Activated CD4-positive, alpha-beta T cell treated with anti-CD3 and anti-CD28 coated beads for 36 hours (primary cell): ENCODE data around the gene IGLON5. TPM values are rescaled to one million over a fixed set of nuclear protein-coding genes. Genes with fewer than 3 reads are reported as not detected.

Experiments used
- ATAC-seq: fragments of 200-7000 bp; cut with Tn5 transposase; one replicate; pipeline ENCODE4 v1.10.0; 2021; ENCODE audit warnings: mild to moderate bottlenecking, moderate library complexity
- CTCF ChIA-PET: fragments of 350-600 bp; sonication (Branson Sonifier 250); formaldehyde crosslinking; loops from one replicate; lab custom pipeline; 2021; ENCODE audit warnings: antibody characterized with exemption; lab: Charles Lee
- POLR2A ChIA-PET: fragments of 350-600 bp; sonication (Branson Sonifier 250); formaldehyde crosslinking; loops from one replicate; lab custom pipeline; 2021; ENCODE audit warnings: antibody characterized with exemption, inconsistent platforms; lab: Charles Lee
- DNase-seq: peaks from one replicate; pipeline ENCODE4 v3.0.0-alpha.2; 2020
- H3K27ac Mint-ChIP-seq: one replicate; pipeline ENCODE4 v1.8.0; 2021; ENCODE audit warnings: mixed read lengths
- H3K27me3 Mint-ChIP-seq: one replicate; pipeline ENCODE4 v1.8.0; 2021; ENCODE audit warnings: mixed read lengths
- H3K36me3 Mint-ChIP-seq: one replicate; pipeline ENCODE4 v1.8.0; 2021; ENCODE audit warnings: low read depth, mixed read lengths
- H3K4me1 Mint-ChIP-seq: one replicate; pipeline ENCODE4 v1.8.0; 2021; ENCODE audit warnings: mixed read lengths
- H3K4me3 Mint-ChIP-seq: one replicate; pipeline ENCODE4 v1.8.0; 2021; ENCODE audit warnings: mild to moderate bottlenecking, moderate library complexity, mixed read lengths
- H3K9me3 Mint-ChIP-seq: one replicate; pipeline ENCODE4 v1.8.0; 2021; ENCODE audit warnings: low read depth, mixed read lengths
- intact Hi-C, 2 experiments: fragments of 100-400 bp; cut with DNase I in 1 of 2; cut with micrococcal nuclease in 1 of 2; formaldehyde crosslinking; loops; one replicate each; pipeline versions ENCODE4 v1.14.2 to v1.15.1; 2022 to 2024; cut with DNase I, micrococcal nuclease
- total RNA-seq, 2 experiments: library from RNA; stranded (reverse); gene quantifications; one replicate each; pipeline ENCODE4 v1.2.3, GENCODE V29; 2021

Gene IGLON5
- total RNA-seq, 2 experiments from 2014 or later, result 0.18 to 0.28 TPM

DNA sequence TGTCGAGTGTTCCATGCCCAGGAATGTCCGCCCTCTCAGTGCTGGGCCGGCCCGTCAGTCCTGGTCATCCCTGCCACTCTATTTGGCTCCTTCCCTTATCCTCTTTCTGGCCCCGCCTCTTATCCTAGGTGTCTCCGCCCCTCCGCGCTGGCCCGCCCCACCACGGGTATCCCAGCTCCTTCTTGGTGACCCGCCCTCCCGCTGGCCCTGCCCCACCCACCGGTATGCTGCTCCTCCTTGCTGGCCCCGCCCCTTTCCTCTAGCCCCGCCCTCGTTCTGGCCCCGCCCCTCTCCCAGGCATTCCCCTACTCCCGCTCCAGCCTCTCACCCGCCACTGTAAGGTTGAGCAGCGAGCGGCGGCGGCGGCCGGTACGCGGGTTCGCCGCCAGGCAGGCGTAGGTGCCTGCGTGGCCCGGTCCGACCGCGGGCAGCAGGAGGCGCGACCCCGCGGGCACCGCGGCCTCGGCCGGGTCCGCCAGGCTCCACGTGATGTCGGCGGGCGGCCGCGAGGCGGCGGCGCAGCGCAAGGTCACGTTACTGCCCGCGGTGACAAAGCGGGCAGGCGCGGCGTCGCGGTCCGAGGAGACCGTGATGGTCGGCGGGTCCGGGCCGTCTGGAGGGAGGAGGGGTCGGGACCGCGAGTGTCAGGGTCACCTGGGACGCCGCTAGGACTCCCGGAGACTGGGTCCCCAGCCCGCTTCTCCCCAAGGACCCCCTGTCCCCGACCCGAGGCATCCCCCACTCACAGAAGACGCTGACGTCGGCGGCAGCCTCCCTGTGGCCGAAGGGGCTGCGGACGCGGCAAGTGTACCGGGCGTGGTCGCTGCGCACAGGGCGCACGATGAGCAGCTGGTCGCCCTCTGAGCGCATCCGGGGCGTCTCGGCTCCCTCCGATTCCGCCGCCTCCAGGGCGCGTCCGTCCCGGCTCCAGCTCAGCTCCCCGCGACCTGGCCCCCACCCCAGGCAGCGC is 28.5 kb downstream of the IGLON5 start:
- Mint-ChIP-seq H3K4me1 (peaks cover 11% of the 10 kb centered on the region), H3K4me3 (peak overlapping the region; percentile 76), H3K36me3 (peaks cover 3% of the 10 kb centered on the region), H3K27ac (peak overlapping the region; percentile 91), H3K27me3 (no peaks in the 10 kb centered on the region), H3K9me3 (no peaks in the 10 kb centered on the region)
- ChIA-PET CTCF (interaction anchor here (0.6 to 3.2 kb wide), 21 partner anchors 9 to 321 kb away, joined by 3 to 26 read pairs (median 4); partner anchors contain the start of genes ETFB, NKG7 and SIGLEC10), POLR2A (interaction anchor here (0.5 to 2.7 kb wide), 6 partner anchors 25 to 535 kb away, joined by 3 to 11 read pairs (median 4); no protein-coding TSS in a partner anchor)
- peak; percentile 99 for DNase-seq
- ATAC-seq, result peak; percentile 88
- intact Hi-C loops, result loop anchor here (1.0 to 10.0 kb wide), 17 partner anchors 13 to 536 kb away; partner anchors contain the start of genes CTU1 (in 1 of the 2) and ZNF175 (in 1 of the 2)

DNA sequence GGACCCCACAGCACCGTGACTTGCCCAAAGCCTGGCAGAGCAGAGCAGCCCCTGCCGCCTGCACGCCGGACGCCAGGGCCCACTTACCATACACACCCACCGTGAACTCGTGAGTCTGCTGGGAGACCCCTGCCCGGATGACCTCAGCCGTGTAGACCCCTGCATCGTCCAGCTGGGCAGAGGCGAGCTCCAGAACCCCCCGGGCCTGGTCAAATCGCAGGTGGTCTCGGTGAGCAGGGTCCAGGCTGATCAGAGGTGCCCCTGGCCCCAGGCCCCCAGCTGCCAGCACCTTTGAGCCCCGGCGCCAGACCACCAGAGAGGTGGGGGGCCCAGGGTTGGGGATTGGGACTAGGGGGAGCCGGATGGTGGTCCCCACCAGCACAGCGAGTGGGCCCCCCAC is 29.6 kb downstream of the IGLON5 start:
- Mint-ChIP-seq H3K27me3 (no peaks in the 10 kb centered on the region), H3K4me1 (peaks cover 11% of the 10 kb centered on the region), H3K36me3 (peaks cover 7% of the 10 kb centered on the region), H3K27ac (no peak overlapping the region), H3K9me3 (no peaks in the 10 kb centered on the region), H3K4me3 (peak overlapping the region; percentile 14)
- intact Hi-C loops, result no loop called here
- POLR2A ChIA-PET, result interaction anchor here (1.8 to 2.7 kb wide), 2 partner anchors 24 to 54 kb away, joined by 7 to 11 read pairs; no protein-coding TSS in a partner anchor
- CTCF ChIA-PET, result interaction anchor here (0.7 to 2.7 kb wide), 7 partner anchors 18 to 311 kb away, joined by 3 to 26 read pairs (median 3); partner anchors contain the start of gene ETFB
- ATAC-seq (no peak), DNase-seq (no peak)

DNA sequence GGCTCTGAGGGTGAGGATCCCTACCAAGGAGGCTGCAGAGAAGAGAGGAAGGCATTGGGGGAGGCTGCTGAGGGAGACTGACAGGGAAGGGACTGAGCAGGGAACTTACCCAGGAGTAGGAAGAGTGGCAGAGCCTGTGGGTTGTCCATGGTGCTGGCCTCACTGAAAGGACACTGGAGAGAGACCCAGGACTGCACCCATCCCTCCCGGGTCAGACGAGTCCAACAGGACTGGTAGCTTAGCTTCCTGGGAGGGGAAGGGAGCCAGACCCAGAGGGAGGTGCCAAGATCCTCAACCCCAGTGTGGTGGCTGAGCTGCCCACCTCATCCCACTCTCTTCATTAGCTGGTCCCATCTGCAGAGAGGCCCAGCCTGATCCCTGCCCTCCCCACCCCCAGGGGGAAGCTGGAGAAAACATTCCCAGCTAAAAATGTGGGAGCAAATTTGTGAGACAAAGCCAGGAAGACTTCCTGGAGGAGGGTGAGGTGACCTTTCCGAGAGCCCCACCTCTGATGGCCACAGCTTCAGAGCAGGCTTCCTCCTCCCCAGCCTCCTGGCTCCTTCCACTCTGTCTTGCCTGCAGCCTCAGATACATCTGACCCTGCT is 30.6 kb downstream of the IGLON5 start, which contains the start of gene VSIG10L:
VSIG10L (minus strand) TSS at position 164 of the 605 bp plus-strand sequence; CDS start at position 149, 15 bp downstream.
- H3K4me3 Mint-ChIP-seq, result peak within 1 kb of the TSS; percentile 14
- DNase-seq, result no peak
- H3K27ac Mint-ChIP-seq, result no peak within 1 kb of the TSS
- no peaks in the 10 kb centered on the region for H3K9me3 Mint-ChIP-seq
- ChIA-PET POLR2A (interaction anchor here (2.7 kb wide), 1 partner anchor 53 kb away, joined by 11 read pairs; no protein-coding TSS in a partner anchor), CTCF (interaction anchor here (0.6 to 2.0 kb wide), 6 partner anchors 17 to 310 kb away, joined by 3 to 9 read pairs (median 3); no protein-coding TSS in a partner anchor)
- peaks cover 11% of the 10 kb centered on the region for H3K4me1 Mint-ChIP-seq
- ATAC-seq, result no peak
- intact Hi-C loops, result no loop called here
- H3K36me3 Mint-ChIP-seq, result peaks cover 17% of the 10 kb centered on the region
- H3K27me3 Mint-ChIP-seq, result no peaks in the 10 kb centered on the region

DNA sequence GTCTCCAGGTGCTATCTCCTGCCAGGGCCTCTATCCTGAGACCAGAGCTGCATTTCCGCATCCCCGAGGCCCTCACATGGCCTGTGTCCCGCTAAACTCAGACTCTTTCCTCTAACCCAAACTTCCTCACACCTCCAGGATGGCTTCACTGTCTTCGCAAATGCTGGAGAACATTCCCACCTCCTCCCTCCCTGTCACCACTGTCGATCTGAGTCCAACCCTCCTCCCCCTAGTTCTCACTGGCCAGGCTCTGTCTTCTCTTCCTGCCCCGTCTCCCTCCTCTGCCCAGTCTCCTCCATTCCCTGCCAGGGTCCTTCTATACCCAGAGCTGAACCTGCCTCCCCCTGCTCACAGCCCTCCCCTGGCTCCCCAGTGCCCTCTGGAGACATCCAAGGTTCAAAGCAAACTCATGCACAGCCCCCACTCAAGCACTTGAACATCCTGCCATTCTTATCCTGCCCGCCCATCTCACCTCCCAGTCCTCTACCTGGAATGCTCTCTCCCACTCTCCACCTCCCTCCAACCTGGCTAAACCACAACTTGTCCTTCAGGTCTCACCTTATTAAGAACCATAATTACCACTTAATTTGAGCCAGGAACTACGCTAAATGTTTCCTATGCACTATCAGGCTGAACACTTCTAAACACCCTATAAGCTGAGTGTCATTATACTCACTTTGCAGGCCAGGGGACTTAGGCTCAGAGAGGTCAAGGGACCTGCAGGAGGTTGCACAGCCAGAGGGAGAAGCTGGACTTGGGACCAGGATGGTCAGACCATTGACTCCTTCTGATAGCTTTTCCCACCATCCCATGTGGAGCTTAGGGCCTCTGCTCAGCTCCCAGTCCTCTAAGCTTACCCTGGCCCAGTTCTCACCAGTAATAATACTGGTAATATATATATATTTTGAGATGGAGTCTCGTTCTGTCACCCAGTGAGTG is 31.5 kb downstream of the IGLON5 start:
- intact Hi-C loops, result no loop called here
- no peak overlapping the region for H3K27ac Mint-ChIP-seq
- DNase-seq (no peak), ATAC-seq (no peak)
- H3K36me3 Mint-ChIP-seq, result peaks cover 20% of the 10 kb centered on the region
- H3K4me1 Mint-ChIP-seq, result peaks cover 11% of the 10 kb centered on the region
- H3K9me3 Mint-ChIP-seq, result no peaks in the 10 kb centered on the region
- CTCF ChIA-PET, result interaction anchor here (0.5 to 2.0 kb wide), 6 partner anchors 16 to 314 kb away, joined by 3 to 9 read pairs (median 3); no protein-coding TSS in a partner anchor
- POLR2A ChIA-PET, result interaction anchor here (0.7 kb wide), 1 partner anchor 12 kb away, joined by 3 read pairs; no protein-coding TSS in a partner anchor
- no peak overlapping the region for H3K4me3 Mint-ChIP-seq
- no peaks in the 10 kb centered on the region for H3K27me3 Mint-ChIP-seq

DNA sequence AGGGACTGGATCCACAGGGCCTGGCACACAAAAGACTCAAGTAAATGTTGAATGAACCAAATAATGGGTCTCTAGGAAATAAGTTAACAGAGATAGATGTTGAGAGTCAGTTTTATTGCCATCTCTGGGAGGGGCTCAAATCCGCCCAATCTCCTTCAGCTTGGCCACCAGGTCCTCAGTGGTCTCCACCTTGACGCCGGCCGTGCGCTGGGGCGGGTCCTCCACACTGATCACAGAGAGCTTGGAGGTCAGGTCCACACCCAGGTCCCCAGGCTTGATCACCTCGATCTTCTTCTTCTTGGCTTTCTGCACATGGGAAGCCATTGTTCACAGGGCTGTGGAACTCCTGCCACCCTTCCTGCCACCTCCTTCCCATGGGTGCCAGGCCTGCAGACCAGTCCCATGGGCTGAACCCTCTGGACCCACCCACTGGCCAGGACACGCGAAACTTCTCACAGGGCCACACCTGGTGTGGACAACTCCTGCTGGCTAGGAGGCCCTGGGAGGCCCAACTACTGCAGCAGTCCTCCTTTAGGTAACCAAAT is 33.7 kb downstream of the IGLON5 start:
- H3K27me3 Mint-ChIP-seq, result no peaks in the 10 kb centered on the region
- H3K9me3 Mint-ChIP-seq, result no peaks in the 10 kb centered on the region
- CTCF ChIA-PET, result interaction anchor here (0.7 kb wide), 1 partner anchor 252 kb away, joined by 3 read pairs; no protein-coding TSS in a partner anchor
- peaks cover 23% of the 10 kb centered on the region for H3K36me3 Mint-ChIP-seq
- DNase-seq (no peak), ATAC-seq (no peak)
- POLR2A ChIA-PET, result no interaction called here
- H3K27ac Mint-ChIP-seq, result no peak overlapping the region
- no peaks in the 10 kb centered on the region for H3K4me1 Mint-ChIP-seq
- intact Hi-C loops, result no loop called here
- H3K4me3 Mint-ChIP-seq, result no peak overlapping the region

DNA sequence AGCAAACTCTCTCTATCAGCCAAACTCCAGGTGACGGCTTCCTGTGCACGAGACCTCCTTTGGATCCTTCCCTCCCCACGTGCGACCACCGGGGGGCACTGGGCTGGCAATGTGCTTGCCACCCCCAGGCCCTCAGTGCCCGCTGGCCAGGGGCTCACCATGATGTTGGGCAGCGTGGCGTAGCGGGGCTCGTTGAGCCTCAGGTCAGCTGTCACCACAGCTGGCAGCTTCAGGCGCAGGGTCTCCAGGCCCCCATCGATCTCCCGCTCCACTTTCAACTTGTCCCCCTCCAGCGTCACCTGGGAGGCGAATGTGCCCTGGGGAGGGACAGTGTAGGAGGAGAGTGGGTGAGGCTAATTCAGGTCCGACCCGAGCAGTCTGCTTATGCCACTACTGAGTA is 35.3 kb downstream of the IGLON5 start:
- H3K4me3 Mint-ChIP-seq, result no peak overlapping the region
- no peaks in the 10 kb centered on the region for H3K9me3 Mint-ChIP-seq
- POLR2A ChIA-PET, result interaction anchor here (0.6 kb wide), 1 partner anchor 186 kb away, joined by 3 read pairs; no protein-coding TSS in a partner anchor
- CTCF ChIA-PET, result interaction anchor here (0.6 kb wide), 1 partner anchor 19 kb away, joined by 3 read pairs; no protein-coding TSS in a partner anchor
- no peak overlapping the region for H3K27ac Mint-ChIP-seq
- DNase-seq (no peak), ATAC-seq (no peak)
- no peaks in the 10 kb centered on the region for H3K27me3 Mint-ChIP-seq
- peaks cover 37% of the 10 kb centered on the region for H3K36me3 Mint-ChIP-seq
- intact Hi-C loops, result no loop called here
- H3K4me1 Mint-ChIP-seq, result no peaks in the 10 kb centered on the region

DNA sequence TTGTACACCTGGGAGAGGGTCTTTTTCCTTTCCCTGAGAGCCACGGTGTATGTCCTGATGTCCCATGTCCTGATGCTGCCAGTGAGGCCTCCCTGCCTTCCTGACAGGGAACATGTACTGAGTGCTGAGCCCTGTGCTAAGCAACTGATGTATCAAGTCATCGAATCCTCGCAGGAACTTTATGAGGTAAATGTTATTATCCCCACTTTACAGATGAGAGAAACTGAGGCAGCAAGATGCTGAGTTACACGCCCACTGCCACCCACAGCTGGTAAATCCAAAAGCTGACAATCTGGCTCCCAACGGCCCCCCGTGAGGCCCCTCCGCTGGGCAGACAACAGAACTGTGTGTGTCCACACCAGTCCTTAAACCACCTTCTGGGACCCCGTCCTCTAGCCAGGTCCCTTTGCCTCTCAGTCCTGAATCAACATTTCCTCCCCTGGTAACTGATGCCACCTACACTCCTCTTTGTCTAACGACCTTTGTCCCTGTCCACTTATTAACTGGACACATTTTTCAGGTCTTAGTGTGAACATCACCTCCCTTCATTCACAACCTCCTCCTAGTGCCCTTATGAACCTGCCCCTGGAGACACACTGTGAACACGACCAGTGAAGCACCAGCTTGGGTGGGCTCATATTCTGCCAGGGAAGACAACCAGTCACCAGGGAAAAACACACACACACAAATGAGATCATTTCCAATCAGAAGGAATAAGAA is 35.9 kb downstream of the IGLON5 start:
- DNase-seq (no peak), ATAC-seq (no peak)
- POLR2A ChIA-PET, result no interaction called here
- Mint-ChIP-seq H3K4me3 (no peak overlapping the region), H3K4me1 (no peaks in the 10 kb centered on the region), H3K27me3 (no peaks in the 10 kb centered on the region), H3K9me3 (no peaks in the 10 kb centered on the region), H3K36me3 (peaks cover 43% of the 10 kb centered on the region), H3K27ac (peak overlapping the region; percentile 17)
- intact Hi-C loops, result no loop called here
- CTCF ChIA-PET, result interaction anchor here (0.6 kb wide), 1 partner anchor 18 kb away, joined by 3 read pairs; no protein-coding TSS in a partner anchor

DNA sequence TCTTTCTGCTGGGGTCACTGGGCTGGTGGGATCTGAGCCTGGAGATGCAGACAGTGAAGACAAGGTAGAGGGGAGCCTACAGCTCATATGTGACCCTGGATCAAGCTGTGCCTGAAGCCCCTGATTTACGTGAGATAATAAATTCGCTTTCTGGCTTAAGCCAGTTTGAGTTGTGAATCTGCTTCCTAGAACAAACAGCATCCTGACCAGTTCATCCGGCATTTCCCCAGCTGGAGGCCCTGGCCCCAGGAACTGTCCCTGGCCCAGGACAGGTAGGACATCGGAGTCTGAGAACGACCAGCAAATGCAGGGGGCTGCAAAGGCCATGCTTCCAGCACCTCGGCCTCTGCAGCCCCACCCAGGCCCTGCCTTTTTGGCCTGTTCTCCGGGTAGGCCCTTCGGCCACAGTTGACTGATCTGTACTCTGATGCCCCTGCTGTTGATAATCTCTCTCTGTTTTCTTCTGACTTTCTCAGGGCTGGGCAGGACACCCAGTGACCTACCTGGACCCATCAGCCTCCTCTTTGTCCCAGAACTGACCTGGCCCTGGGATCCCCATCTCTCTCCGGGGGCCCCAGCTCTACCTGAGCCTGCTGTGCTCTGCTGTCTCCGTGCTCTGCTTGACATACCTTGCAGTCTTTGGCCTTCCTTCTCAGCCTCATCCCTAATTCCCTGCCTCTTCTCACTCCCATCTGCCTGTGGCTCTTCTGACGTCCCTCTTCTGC is 40.0 kb downstream of the IGLON5 start:
- ChIA-PET POLR2A (no interaction called here), CTCF (no interaction called here)
- Mint-ChIP-seq H3K27me3 (no peaks in the 10 kb centered on the region), H3K36me3 (peaks cover 42% of the 10 kb centered on the region), H3K4me3 (no peak overlapping the region), H3K27ac (no peak overlapping the region), H3K9me3 (peaks cover 2% of the 10 kb centered on the region), H3K4me1 (peaks cover 19% of the 10 kb centered on the region)
- ATAC-seq, result no peak
- no peak for DNase-seq
- intact Hi-C loops, result no loop called here

DNA sequence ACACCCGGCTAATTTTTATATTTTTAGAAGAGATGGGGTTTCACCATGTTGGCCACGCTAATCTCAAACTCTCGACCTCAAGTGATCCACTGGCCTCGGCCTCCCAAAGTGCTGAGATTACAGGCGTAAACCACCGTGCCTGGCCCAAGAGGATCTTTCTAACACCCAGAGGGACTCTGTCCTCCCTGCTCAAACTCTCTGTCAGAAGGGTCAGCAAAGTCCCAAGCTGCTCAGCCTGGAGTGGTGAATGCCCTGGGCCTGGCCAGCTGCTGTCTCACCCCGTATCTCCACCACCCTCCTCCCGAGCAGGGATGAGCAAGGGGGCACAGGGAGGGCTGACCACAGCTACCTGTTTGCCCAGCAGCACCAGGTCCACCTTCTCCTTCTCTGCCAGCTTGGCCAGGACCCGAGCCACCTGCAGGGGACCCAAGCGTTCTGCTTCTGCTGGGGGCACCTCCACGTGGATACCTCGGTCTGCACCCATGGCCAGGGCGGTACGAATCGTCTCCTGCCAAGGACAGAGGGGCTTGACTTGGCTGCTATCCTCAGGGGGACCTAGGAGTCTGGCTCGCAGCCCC is 41.4 kb downstream of the IGLON5 start:
- peaks cover 22% of the 10 kb centered on the region for H3K4me1 Mint-ChIP-seq
- H3K36me3 Mint-ChIP-seq, result peaks cover 37% of the 10 kb centered on the region
- peaks cover 2% of the 10 kb centered on the region for H3K9me3 Mint-ChIP-seq
- no peak overlapping the region for H3K27ac Mint-ChIP-seq
- DNase-seq (no peak), ATAC-seq (no peak)
- H3K27me3 Mint-ChIP-seq, result no peaks in the 10 kb centered on the region
- H3K4me3 Mint-ChIP-seq, result no peak overlapping the region
- ChIA-PET CTCF (no interaction called here), POLR2A (no interaction called here)
- intact Hi-C loops, result no loop called here
